Muscle of leg (tissue), 11 donors: ENCODE results near the gene CABLES2. TPM values are rescaled to one million over a fixed set of nuclear protein-coding genes. Genes with fewer than 3 reads are reported as not detected.

Source experiments
- DNase-seq: peaks from one replicate; pipeline ENCODE4 v3.0.0; 2013
- H3K27ac ChIP-seq: one replicate; pipeline ENCODE4 v1.5.1; 2013; ENCODE audit warnings: mild to moderate bottlenecking, low read length, control low read depth
- H3K27me3 ChIP-seq: one replicate; pipeline ENCODE4 v1.6.1; 2013; ENCODE audit warnings: low read length; ENCODE audit not compliant: control insufficient read depth, insufficient read depth
- H3K36me3 ChIP-seq: one replicate; pipeline ENCODE4 v1.6.1; 2013; ENCODE audit warnings: low read length; ENCODE audit not compliant: control insufficient read depth, insufficient read depth
- H3K4me1 ChIP-seq: one replicate; pipeline ENCODE4 v1.6.1; 2013; ENCODE audit warnings: low read length; ENCODE audit not compliant: control insufficient read depth, insufficient read depth
- H3K4me3 ChIP-seq: one replicate; pipeline ENCODE4 v1.5.1; 2013; ENCODE audit warnings: low read length, control low read depth
- H3K9me3 ChIP-seq: replicated peaks from 2 replicates; pipeline ENCODE4 v1.6.1; 2013; ENCODE audit warnings: low read depth, low read length; ENCODE audit not compliant: control insufficient read depth
- WGBS: methylation state at CpG from one replicate; pipeline ENCODE4 v1.1.5; 2013; ENCODE audit warnings: missing lambda C conversion rate; ENCODE audit not compliant: insufficient coverage; 5-methylcytosine and 5-hydroxymethylcytosine counted together
- polyA plus RNA-seq, 8 donors: library from polyadenylated mRNA; unstranded; fragments of 120-200 nt; gene quantifications; one replicate each; pipeline versions ENCODE4 v1.2.1 to v1.2.3, GENCODE V29; 2013; ENCODE audit warnings: inconsistent platforms in 1 of 8, low replicate concordance in 1 of 8; ENCODE audit not compliant: insufficient read length in 8 of 8, insufficient read depth in 1 of 8
- total RNA-seq: library from RNA; stranded (reverse); fragments of 120-200 nt; gene quantifications from one replicate; pipeline ENCODE4 v1.2.4, GENCODE V29; 2013

Gene CABLES2
- total and polyA plus RNA-seq, 9 donors, result 2.0 to 8.2 (median 5.7) TPM

DNA sequence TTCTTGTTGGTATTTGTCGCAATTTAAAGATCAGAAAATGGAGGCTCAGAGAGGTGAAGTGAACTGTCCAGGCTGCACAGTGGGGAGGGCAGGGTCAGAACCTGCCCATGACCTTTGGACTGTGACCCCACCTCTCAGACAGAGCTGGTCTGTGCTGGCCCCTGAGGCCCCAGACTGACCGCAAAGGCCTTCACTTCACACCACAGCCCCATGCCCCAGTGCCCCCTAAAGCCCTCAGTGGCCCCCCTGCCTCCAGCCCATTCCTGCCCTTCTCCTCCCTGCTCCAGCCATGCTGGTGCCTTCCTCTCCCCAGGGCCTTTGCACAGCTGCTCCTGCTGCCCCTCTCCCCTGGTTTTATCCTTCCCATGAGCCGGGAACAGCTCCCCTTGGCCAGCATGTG, 29.6 kb upstream of the CABLES2 start:
- H3K36me3 ChIP-seq, result no peaks in the 10 kb centered on the region
- 80% methylated on average over 2 of the region's 3 CpGs for WGBS
- no peaks in the 10 kb centered on the region for H3K9me3 ChIP-seq
- no peak overlapping the region for H3K27ac ChIP-seq
- H3K27me3 ChIP-seq, result peaks cover 67% of the 10 kb centered on the region
- no peak for DNase-seq
- H3K4me3 ChIP-seq, result no peak overlapping the region
- H3K4me1 ChIP-seq, result peaks cover 20% of the 10 kb centered on the region

DNA sequence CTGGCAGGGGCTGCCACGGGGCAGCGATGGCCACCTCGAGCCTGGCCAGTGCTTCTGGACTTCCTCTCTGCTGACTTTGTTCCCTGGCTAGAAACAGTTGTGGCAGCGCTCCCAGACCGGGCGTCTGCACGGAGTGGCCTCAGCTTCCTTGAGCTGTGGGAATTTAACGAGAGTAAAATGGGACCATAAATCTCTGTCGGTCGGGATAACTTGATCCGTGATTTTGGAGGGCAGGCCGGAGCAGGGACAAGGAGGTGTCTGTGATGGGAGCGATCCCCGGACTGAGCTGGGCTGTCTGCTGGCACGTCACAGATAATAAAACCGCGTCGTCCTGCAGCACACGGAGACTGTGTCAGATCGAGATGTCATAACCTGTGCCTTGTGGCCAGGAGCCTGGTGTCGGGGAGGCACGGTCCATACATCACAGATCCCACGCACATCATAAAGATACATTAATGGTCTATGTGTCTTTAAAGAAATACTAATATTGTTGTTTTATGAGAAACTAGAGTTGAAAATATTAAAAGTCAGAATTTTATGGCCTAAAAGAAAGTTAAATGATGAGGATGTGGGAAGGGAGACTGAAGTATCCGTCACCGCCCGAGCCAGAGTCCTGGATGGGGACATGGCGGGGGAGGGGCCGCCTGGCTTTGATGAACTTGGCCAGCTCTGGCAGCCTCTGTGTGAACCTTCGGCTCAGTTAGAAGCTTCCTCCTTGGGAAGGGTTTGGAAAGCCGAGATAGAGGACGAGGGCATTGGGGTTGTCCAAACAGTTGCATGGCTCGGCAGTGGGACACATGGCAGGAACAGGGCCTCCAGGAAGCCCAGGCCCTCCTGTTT, 26.8 kb upstream of the CABLES2 start:
- no peak for DNase-seq
- 10% methylated on average over 23 of the region's 32 CpGs for WGBS
- Histone ChIP-seq H3K4me3 (no peak overlapping the region), H3K27ac (no peak overlapping the region), H3K27me3 (peaks cover 66% of the 10 kb centered on the region), H3K9me3 (no peaks in the 10 kb centered on the region), H3K4me1 (peaks cover 20% of the 10 kb centered on the region), H3K36me3 (no peaks in the 10 kb centered on the region)

DNA sequence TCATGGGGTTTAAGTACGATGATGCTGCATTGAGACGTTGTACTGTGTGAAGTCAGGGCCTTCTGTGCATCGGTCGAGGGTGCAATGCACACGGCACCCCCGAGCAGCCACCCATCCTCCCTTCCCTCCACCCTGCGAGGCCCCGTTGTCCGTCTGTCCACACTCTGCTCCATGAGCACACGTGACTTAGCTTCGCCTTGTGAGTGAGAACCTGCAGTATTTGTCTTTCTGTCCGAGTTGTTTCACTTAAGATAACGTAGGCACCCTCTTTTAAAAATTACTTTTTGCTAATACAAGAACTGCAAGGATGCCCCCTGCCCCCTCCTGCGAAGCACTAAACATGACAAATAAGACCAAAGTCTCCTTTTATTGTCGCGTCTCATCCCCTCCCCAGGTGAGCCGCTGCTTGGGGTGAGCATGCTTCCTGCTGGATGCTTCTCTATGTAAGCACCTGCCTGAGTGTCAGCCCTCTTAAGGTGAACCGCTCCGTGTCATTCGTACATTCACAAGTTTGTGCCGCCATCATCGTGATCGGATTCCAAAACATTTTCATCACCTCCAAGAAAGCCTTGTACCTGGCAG, 23.9 kb upstream of the CABLES2 start:
- peaks cover 55% of the 10 kb centered on the region for H3K27me3 ChIP-seq
- no peak for DNase-seq
- 36% methylated on average over 20 of the region's 23 CpGs for WGBS

DNA sequence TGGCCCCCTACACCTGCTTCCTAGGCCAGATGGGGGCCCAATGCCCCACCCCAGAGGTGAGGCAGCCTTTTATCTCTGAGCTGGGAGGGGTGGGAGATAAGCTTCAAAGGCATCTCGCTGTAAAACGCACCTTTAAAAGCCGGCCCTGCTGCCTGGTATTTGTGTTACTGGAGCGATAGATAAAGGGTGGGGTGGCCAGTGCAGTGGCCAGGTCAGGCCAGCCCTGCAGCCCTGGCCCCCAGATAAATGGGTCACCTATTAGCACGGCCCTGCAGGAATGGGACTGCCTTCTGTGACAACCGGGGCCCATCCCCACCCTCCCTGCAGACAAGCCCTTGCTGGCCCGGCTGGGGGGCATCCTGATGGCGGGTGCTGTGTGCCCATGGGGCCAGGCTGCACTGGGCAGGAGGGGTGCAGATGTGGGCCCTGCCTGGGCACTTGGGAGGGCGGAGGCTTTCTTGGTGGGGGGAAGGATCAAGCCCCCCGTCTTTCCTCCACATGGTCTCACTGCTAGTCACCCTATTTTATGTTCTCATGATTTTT, 23.3 kb upstream of the CABLES2 start:
- Histone ChIP-seq H3K36me3 (no peaks in the 10 kb centered on the region), H3K4me1 (peaks cover 15% of the 10 kb centered on the region), H3K9me3 (no peaks in the 10 kb centered on the region), H3K4me3 (no peak overlapping the region), H3K27me3 (peaks cover 50% of the 10 kb centered on the region), H3K27ac (no peak overlapping the region)
- DNase-seq, result no peak
- 52% methylated on average over 3 of the region's 10 CpGs for WGBS

More for the DNA sequence above, 23.9 kb upstream of the CABLES2 start:
- Histone ChIP-seq H3K9me3 (no peaks in the 10 kb centered on the region), H3K27ac (no peak overlapping the region), H3K36me3 (no peaks in the 10 kb centered on the region), H3K4me1 (peaks cover 15% of the 10 kb centered on the region), H3K4me3 (no peak overlapping the region)

DNA sequence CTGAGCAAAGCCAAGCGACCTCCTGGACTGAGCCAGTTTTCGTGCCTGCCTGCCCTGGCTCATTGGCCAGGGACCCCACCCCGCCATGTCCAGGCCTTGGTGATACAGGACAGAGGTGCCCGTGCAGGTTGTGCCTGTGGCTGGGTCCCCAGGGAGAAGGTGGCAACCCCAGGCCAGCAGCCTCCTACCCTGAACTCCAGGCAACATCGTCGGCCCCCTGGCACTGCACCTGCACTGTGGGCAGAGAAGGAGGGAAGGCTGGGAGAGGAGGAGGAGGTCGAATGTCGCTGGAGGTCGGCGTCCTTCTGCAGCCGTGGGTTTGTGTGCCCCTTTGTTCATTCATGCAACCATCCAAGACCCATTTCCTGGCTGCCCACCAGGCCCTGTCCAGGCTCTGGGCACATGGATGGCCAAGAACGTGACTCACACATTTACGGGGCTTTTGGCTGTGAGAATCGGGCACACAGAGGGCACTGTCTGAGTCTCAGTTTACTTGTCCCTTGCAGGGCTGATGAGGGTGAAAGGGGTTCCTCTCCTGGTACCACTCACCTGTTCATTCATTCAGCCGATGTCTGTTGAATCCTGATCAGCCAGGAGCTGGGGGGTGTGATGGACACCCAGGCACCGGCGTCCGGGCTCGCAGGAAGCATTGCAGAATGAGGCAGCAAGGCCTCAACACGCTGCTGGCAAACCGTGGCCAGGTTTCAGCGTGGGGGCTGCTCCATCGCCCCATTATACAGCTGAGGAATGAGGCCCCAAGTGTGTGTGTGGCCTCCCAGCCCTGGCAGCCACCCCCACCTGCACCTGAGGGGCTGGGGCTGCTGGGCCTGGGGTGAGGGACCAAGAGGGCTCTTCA, 22.6 kb upstream of the CABLES2 start:
- Histone ChIP-seq H3K4me3 (no peak overlapping the region), H3K27ac (no peak overlapping the region), H3K4me1 (peaks cover 15% of the 10 kb centered on the region), H3K27me3 (peaks cover 43% of the 10 kb centered on the region), H3K36me3 (no peaks in the 10 kb centered on the region), H3K9me3 (no peaks in the 10 kb centered on the region)
- DNase-seq, result no peak
- WGBS, result 82% methylated on average over 19 of the region's 23 CpGs

DNA sequence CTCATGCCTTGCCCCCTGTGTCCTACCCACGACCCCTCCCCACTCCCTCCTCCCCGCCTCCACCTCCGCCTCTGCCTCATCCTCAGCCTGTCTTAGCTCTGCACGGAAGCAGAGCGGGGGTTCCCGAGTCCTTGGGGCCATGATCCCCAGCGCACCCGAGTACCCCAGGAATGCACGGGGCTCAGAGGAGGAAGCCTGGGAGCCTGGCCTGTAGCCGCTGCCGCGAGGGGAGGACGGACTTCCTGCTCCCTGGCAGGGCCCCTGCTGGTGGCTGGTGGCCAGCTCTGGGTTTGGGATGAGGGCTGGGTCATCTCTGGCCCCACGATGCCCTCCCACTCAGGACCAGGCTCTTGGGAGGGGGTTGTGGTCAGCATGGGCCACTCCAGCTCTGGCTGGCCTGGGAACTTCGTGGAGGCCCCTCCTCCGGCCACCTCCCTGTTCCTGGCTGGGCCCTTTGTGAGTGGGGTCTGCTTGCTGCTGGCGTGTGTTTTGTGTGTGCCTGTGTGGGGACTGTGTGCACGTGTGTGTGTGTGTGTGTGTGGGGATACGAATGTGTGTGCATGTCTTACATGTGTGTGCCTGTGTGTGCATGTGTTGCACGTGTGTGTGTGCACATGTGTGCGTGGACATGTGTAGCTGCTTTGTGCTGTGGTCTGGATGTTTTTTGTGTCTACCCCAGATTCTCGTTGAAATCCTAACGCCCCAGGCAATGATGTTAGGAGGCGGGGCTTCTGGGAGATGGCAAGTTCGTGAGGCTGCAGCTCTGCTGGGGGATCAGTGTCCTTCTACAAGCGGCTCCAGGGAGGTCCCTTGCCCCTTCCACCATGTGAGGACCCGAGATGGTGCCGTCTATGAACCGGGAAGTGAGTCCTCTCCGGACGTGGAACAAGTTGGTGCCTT, 21.6 kb upstream of the CABLES2 start:
- Histone ChIP-seq H3K4me1 (peaks cover 12% of the 10 kb centered on the region), H3K27ac (no peak overlapping the region), H3K36me3 (no peaks in the 10 kb centered on the region), H3K4me3 (no peak overlapping the region), H3K27me3 (peaks cover 40% of the 10 kb centered on the region), H3K9me3 (no peaks in the 10 kb centered on the region)
- WGBS, result 39% methylated on average over 24 of the region's 31 CpGs
- DNase-seq, result no peak

DNA sequence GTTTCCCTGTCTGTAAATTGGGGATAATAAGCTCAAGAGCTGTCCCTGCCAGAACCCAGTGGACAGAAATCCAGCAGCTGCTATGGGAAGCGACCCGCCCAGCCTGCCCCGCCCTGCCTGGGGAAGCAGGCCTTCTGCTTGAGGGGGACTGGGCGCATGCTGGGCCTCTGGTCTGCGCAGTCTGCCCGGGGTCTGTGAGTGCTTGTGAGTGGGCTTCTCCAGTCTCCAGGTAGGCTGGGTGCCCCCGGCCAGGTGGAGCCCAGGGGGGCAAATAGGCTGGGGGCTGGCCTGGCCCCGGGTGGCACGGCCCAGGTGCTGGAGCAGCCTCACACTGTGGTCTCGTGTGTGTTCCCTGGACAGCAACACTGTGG, 20.9 kb upstream of the CABLES2 start:
- no peak overlapping the region for H3K4me3 ChIP-seq
- H3K4me1 ChIP-seq, result peaks cover 13% of the 10 kb centered on the region
- H3K9me3 ChIP-seq, result no peaks in the 10 kb centered on the region
- 80% methylated on average over 10 of the region's 10 CpGs for WGBS
- no peak for DNase-seq
- H3K27ac ChIP-seq, result no peak overlapping the region
- no peaks in the 10 kb centered on the region for H3K36me3 ChIP-seq
- peaks cover 40% of the 10 kb centered on the region for H3K27me3 ChIP-seq

DNA sequence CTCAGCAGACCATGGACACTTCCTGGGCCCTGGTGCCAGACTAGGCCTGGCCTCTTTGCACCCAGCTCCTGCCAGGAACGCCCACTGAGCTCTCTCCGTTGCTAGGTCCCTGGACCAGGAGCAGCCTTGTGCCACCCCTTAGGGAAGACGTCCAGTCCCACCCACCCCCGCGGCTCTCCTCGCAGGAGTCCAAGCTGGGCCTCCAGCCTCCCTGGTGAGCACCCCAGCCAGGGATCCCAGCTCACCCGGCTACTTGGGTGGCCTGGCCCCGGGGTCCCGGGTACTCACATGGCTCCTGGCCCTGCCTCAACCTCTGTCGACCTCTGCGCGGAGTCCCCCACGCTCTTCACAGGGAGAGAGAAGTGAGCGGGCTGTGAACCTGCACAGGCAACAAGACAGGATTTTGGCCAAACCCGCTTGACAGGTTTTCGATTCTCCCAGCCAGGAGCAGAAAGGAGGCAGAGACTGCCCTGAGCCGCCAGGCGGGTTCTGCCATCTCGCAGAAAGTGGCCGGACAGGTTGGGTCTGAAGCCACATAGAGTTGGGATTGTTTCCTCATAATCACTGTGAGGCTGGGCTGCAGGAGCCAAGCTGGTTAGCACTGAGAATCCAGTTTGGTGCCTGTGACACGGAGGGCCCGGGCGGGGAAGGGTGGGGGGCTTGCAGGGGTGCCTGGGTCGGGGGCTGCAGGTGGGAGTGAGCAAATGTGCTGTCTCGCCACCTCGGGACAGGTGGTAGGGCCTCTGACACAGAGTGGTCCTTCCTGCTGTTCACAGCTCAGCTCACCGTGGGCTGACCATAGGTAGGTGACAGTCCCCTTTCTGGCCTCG, 20.3 kb upstream of the CABLES2 start, which contains the start of gene RBBP8NL:
Gene RBBP8NL, minus strand, starts transcription at position 368 of the 830 bp plus-strand sequence. CDS start 7,892 bp downstream, outside the sequence.
- no peak for DNase-seq
- Histone ChIP-seq H3K4me1 (peaks cover 13% of the 10 kb centered on the region), H3K27ac (no peak within 1 kb of the TSS), H3K4me3 (no peak within 1 kb of the TSS), H3K27me3 (peaks cover 37% of the 10 kb centered on the region), H3K9me3 (no peaks in the 10 kb centered on the region), H3K36me3 (no peaks in the 10 kb centered on the region)
- WGBS, result 62% methylated on average over 26 of the region's 28 CpGs
